Motor neuron (in vitro differentiated cells): Measurements from ENCODE around the gene ANAPC1. TPM values are rescaled to one million over a fixed set of nuclear protein-coding genes. Genes with fewer than 3 reads are reported as not detected.
"Not testable (repeated sequence)": the region's sequence is repeated elsewhere in the genome, so short reads cannot be mapped to it uniquely, and the experiment has no call there.

Experiments
- ATAC-seq, 8 experiments: fragments of 200-7000 bp; cut with Tn5 transposase; replicated peaks in 6 of 8; 2 replicates each; pipeline ENCODE4 v1.8.0; 2021; ENCODE audit warnings: mild to moderate bottlenecking in 8 of 8, moderate library complexity in 8 of 8
- H3K27ac ChIP-seq, 2 donors: fragments of 250-450 bp; sonication (Bioruptor Pico); 2 replicates each; pipeline ENCODE4 v1.9.0; 2021; ENCODE audit warnings: antibody characterized with exemption in 2 of 2, mild to moderate bottlenecking in 2 of 2, moderate library complexity in 1 of 2
- H3K4me1 ChIP-seq, 2 donors: fragments of 250-450 bp; sonication (Bioruptor Pico); replicated peaks in 1 of 2; 2 replicates each; pipeline ENCODE4 v1.6.1; 2021; ENCODE audit warnings: antibody characterized with exemption in 2 of 2, mild to moderate bottlenecking in 2 of 2, moderate library complexity in 1 of 2
- H3K4me3 ChIP-seq, 5 donors: fragments of 250-450 bp; sonication (Bioruptor Pico); 2 replicates each; pipeline ENCODE4 v1.9.0; 2021; ENCODE audit warnings: antibody characterized with exemption in 5 of 5, mild to moderate bottlenecking in 5 of 5, moderate library complexity in 4 of 5
- WGBS, 10 experiments: fragments of 450-650 bp; shearing (Covaris generic); methylation state at CpG; one replicate each; pipeline ENCODE4 v1.0.0; 2022; 5-methylcytosine and 5-hydroxymethylcytosine counted together
- in situ Hi-C, 9 experiments: fragments of 400-800 bp; cut with MboI; loops; one replicate each; pipeline ENCODE4 v1.15.0; 2021; ENCODE audit warnings: low sequenced_read_pairs in 9 of 9, low pct_unique_long_range_greater_than_20kb in 2 of 9; ENCODE audit not compliant: unreplicated experiment in 9 of 9
- total RNA-seq, 8 experiments: library from RNA; unstranded; fragments of 300-600 nt; gene quantifications; 2 replicates each; pipeline versions ENCODE4 v1.2.3 to v1.2.4, GENCODE V29; 2022

ANAPC1 gene
- total RNA-seq, 8 experiments from 2014 or later, result 21.7 to 59.3 (median 33.1) TPM

- H3K4me1 ChIP-seq, H3K4me3 ChIP-seq, H3K27ac ChIP-seq, in situ Hi-C loops, ATAC-seq: not testable (repeated sequence)
- WGBS, 10 experiments, result no CpG with 5 or more reads among the region's 3 CpGs
These were observed 112.9 kb downstream of the ANAPC1 start for GRCh38 chr2:111770916-111771658.

GRCh38 chr2:111768266-111769190, 115.5 kb downstream of the ANAPC1 start:
- in situ Hi-C loops, H3K4me1 ChIP-seq, H3K27ac ChIP-seq, H3K4me3 ChIP-seq: not testable (repeated sequence)
- WGBS, 10 experiments, result 100% methylated on average over 3 of the region's 8 CpGs; no CpG with 5 or more reads in 9 of the 10 experiments
- peak in 2 of 8 experiments; percentile 29 to 48 for ATAC-seq

DNA sequence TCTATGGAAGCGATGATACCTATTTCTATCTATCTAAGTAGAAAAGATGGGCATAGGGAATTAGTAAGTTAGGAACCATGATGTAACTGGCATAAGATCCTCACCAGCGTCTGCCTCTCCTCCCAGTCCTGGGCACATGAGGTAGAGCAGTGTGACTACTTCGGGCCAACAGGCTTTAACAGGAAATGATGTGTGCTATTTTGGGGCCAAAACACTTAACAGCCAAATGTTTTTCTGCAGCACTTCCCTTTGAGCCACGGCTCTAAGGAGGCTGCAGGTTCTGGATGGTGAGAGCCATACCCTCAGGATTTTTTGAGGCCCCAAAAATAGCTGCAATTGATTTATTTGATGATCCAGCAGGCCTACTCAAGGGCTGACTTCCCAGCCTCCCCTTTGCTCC, 116.9 kb downstream of the ANAPC1 start:
- H3K4me1 ChIP-seq, in situ Hi-C loops, H3K27ac ChIP-seq, ATAC-seq, H3K4me3 ChIP-seq: not testable (repeated sequence)
- WGBS, 10 experiments, result no CpG with 5 or more reads among the region's 4 CpGs

- ATAC-seq, result not testable (repeated sequence)
- WGBS, 10 experiments, result no CpG with 5 or more reads among the region's 8 CpGs
These were observed 117.7 kb downstream of the ANAPC1 start for GRCh38 chr2:111766295-111766694.

DNA sequence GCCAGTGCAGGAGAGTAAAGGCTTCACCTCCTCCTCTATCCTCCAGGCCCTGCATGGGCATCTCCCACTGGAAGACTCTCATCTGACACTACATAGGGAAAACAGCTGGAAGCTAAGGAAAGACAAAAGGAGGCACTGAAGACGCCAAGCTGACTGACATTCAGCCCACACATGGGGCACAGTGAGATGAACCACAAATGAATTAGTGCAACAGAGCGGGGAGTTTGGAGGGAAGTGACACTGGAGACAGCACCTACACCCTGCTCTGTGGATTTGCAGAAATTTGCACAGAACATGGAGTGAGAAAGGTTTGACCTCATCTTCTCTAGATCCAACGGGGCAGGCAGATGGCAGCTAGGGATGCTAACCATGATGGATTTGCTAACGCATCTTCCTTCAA, 119.8 kb downstream of the ANAPC1 start:
- WGBS, 10 experiments, result 67% methylated on average over 1 of the region's 4 CpGs; no CpG with 5 or more reads in 9 of the 10 experiments

More at GRCh38 chr2:111766295-111766694, 117.7 kb downstream of the ANAPC1 start:
- H3K4me3 ChIP-seq, H3K27ac ChIP-seq, H3K4me1 ChIP-seq, in situ Hi-C loops: not testable (repeated sequence)

GRCh38 chr2:111760697-111761284, 123.2 kb downstream of the ANAPC1 start:
- H3K4me3 ChIP-seq, in situ Hi-C loops, H3K4me1 ChIP-seq, H3K27ac ChIP-seq, ATAC-seq: not testable (repeated sequence)
- WGBS, 10 experiments, result 100% methylated on average over 1 of the region's 9 CpGs; no CpG with 5 or more reads in 9 of the 10 experiments

More for the DNA sequence above, 119.8 kb downstream of the ANAPC1 start:
- H3K4me1 ChIP-seq, H3K4me3 ChIP-seq, H3K27ac ChIP-seq, ATAC-seq, in situ Hi-C loops: not testable (repeated sequence)

- WGBS, 10 experiments, result no CpG with 5 or more reads among the region's 3 CpGs
These were observed 131.5 kb downstream of the ANAPC1 start for GRCh38 chr2:111752533-111752932.

GRCh38 chr2:111750641-111751040, 133.4 kb downstream of the ANAPC1 start:
- WGBS, 10 experiments, result no CpG with 5 or more reads among the region's 1 CpG
- H3K4me3 ChIP-seq, ATAC-seq, in situ Hi-C loops, H3K27ac ChIP-seq, H3K4me1 ChIP-seq: not testable (repeated sequence)

More at GRCh38 chr2:111752533-111752932, 131.5 kb downstream of the ANAPC1 start:
- ATAC-seq, H3K27ac ChIP-seq, H3K4me1 ChIP-seq, H3K4me3 ChIP-seq, in situ Hi-C loops: not testable (repeated sequence)

DNA sequence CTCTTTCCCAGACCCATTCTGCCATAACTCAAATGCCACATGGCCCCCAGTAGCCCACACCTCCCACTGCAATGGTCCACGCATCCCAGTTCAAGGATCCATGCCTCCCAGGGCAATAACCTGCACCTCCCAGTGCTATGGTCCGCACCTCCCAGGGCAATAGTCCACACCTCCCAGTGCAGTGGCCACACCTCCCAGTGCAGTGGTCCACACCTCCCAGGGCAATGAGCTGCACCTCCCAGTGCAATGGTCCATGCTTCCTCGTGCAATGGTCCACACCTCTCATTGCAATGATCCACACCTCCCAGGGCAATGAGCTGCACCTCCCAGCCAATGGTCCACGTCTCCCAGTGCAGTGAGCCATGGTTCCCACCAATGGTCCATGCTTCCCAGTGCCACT, 135.6 kb downstream of the ANAPC1 start:
- in situ Hi-C loops, H3K27ac ChIP-seq, ATAC-seq, H3K4me1 ChIP-seq, H3K4me3 ChIP-seq: not testable (repeated sequence)
- no CpG with 5 or more reads among the region's 4 CpGs for WGBS, 10 experiments

DNA sequence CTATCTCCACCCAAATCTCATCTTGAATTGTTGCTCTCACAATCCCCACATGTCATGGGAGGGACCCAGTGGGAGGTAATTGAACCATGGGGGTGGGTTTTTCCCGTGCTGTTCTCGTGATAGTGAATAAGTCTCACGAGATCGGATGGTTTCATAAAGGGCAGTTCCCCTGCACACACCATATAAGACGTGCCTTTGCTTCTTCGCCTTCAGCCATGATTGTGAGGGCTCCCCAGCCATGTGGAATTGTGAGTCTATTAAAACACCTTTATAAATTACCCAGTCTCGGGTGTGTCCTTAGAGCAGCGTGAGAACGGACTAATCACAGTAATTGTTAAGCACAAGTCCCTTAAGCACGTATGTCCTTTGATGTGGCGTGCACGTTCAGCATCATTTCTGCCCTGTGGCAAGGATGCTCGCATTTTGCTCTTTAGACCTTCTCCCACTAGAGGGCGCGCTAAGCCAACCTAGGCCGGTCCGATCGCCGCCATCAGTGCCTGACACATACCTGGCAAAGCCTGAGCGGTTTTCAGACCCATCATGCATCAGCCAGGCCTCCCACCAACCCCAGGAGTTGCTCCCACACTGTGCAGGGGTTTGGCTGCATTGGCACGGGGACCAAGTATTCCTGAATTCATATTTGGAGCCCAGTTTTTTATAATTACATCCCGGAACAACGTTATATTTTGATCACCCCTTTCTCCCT, 136.4 kb downstream of the ANAPC1 start:
- H3K27ac ChIP-seq, H3K4me3 ChIP-seq, in situ Hi-C loops, H3K4me1 ChIP-seq: not testable (repeated sequence)
- WGBS, 10 experiments, result no CpG with 5 or more reads among the region's 23 CpGs
- peak; percentile 75 to 97 (median 86) for ATAC-seq

GRCh38 chr2:111744751-111745150, 139.2 kb downstream of the ANAPC1 start:
- no CpG with 5 or more reads among the region's 8 CpGs for WGBS, 10 experiments
- ATAC-seq, H3K4me3 ChIP-seq, in situ Hi-C loops, H3K4me1 ChIP-seq, H3K27ac ChIP-seq: not testable (repeated sequence)

- WGBS, 10 experiments, result no CpG with 5 or more reads among the region's 3 CpGs
- peak in 1 of 8 experiments; percentile 76 for ATAC-seq
- H3K4me3 ChIP-seq, H3K27ac ChIP-seq, in situ Hi-C loops, H3K4me1 ChIP-seq: not testable (repeated sequence)
These were observed 142.5 kb downstream of the ANAPC1 start for GRCh38 chr2:111741517-111741916.
